ENCODE data around the gene NFATC1.

The NFATC1 gene

DNA sequence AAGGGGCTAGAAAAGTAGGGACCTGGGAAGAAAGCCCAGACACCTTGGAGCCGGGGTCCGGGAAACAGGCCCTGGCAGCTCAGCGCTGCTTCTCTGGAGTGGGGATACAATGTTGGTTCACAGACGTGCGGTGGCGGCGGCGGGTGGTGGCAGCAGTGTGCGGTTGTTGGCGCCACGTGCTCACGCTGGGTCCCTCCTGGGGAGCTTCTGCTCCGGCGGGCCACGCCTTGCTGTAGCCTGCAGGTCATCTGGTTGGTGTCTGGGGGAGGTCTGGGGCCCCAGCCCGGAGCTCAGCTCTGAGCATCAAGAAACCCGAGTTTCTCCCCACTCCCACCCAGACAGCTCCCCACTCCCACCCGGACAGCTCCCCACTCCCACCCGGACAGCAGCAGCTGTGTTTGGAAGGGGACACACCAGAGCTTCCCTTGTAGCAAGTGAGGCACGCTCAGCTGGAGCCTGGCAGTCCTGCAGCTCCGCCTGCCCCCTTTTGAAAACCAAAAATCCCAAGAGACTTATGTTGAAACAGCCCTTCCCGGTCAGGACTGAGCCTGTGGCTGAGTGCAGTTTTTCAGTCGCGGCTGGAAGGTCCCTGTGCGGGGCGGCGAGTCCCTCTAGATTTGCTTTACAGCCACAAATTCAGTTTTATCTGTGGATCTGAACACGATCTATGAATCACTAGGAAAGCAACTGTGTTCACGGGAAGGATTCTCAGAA, 46.9 kb downstream of the NFATC1 start:
- DNase-seq (ENCODE audit: low read depth): no peak
- H3K4me3 ChIP-seq (ENCODE audit: low read depth, low read length): no peak overlapping the region

DNA sequence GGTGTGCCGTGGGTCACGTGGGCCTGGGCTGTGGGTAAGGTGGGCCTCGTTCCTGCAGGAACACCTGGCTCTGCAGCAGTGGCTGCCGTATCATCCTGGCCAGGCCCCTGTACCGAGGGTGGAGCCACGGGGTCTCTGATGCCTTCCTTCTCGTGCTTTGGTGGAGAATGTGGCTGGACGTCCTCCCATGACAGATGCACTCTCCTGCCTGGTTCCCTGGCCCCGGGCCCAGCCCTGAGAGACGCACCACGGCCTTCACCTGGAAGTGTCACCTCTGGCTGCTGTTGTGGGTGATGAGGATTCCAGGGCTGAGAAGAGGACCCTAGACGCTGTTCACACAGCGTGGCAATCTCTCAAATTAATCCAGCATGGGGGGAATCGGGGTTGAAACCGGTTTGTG, 49.5 kb downstream of the NFATC1 start:
- TF ChIP-seq, protein P1, sequence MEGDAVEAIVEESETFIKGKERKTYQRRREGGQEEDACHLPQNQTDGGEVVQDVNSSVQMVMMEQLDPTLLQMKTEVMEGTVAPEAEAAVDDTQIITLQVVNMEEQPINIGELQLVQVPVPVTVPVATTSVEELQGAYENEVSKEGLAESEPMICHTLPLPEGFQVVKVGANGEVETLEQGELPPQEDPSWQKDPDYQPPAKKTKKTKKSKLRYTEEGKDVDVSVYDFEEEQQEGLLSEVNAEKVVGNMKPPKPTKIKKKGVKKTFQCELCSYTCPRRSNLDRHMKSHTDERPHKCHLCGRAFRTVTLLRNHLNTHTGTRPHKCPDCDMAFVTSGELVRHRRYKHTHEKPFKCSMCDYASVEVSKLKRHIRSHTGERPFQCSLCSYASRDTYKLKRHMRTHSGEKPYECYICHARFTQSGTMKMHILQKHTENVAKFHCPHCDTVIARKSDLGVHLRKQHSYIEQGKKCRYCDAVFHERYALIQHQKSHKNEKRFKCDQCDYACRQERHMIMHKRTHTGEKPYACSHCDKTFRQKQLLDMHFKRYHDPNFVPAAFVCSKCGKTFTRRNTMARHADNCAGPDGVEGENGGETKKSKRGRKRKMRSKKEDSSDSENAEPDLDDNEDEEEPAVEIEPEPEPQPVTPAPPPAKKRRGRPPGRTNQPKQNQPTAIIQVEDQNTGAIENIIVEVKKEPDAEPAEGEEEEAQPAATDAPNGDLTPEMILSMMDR (IDR thresholded peaks at IDR 0.05; ENCODE audit: control insufficient read depth, extremely low read depth, insufficient read depth): no peak
- H3K4me3 ChIP-seq (ENCODE audit: low read depth, low read length): no peak overlapping the region
- no peak for DNase-seq (ENCODE audit: low read depth)

More for the DNA sequence above, 46.9 kb downstream of the NFATC1 start:
- TF ChIP-seq, protein P1 (IDR thresholded peaks at IDR 0.05; ENCODE audit: control insufficient read depth, extremely low read depth, insufficient read depth): no peak

DNA sequence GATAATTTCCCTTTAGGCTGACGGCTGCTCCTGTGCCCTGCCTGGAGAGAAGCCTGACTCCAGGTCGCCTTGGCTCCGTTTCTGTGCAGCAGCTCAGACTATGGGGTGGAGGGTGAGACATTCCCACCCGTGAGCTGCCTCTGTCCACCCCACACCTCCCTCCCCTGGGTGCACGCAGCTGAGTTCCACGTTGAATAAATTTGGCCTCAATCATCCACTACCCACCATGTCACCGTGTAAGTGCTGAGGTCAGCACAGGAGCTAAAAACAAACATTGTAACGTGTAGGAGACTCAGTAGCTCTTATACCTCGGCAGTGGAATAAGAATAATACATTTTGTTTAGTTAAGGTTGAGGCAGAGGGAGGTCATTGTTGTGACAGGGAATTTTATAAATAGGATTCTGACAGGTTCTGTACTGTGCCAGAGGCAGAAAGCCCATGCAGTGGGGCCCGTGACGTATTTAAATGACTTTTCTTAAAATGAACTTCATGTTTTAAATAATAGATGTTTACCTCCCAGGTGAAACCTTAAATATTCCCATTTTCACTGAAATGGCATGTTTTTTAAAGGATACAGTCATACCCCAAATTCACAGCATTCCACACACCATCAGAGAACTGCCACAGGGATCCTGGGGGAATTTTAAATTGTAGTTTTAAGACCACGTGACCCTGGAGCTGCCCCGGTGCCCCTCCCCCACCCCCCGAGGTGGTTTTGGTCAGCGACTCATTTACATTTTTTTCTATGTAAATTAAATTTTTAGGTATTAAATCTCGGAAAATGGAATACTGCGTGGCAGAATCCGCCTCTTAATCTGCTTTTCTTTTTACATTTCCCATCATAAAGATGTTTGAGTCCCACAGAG, 50.2 kb downstream of the NFATC1 start:
- TF ChIP-seq, protein P1 (IDR thresholded peaks at IDR 0.05; ENCODE audit: control insufficient read depth, extremely low read depth, insufficient read depth): no peak
- DNase-seq (ENCODE audit: low read depth): no peak
- H3K4me3 ChIP-seq (ENCODE audit: low read depth, low read length): no peak overlapping the region

DNA sequence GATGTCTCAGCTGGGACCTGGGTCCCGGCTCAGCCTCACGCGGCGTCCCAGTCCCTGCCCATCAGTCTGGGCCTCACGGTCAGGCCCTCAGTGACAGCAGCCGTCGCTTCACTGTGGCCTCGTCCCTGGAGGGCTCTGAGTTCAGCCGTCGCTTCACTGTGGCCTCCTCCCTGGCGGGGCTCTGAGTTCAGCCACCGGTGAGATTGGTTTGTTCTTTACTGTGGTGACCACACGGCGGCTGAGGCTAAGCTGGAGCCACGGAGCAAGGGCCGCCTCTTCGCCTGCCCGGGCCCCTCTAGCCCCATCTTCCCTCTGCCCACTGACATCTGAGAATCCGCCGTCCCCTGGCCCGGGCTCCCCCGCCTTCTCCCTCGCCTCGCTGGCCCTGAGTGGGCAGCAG, 51.2 kb downstream of the NFATC1 start:
- DNase-seq (ENCODE audit: low read depth): no peak
- TF ChIP-seq, protein P1 (IDR thresholded peaks at IDR 0.05; ENCODE audit: control insufficient read depth, extremely low read depth, insufficient read depth): no peak
- H3K4me3 ChIP-seq (ENCODE audit: low read depth, low read length): no peak overlapping the region

DNA sequence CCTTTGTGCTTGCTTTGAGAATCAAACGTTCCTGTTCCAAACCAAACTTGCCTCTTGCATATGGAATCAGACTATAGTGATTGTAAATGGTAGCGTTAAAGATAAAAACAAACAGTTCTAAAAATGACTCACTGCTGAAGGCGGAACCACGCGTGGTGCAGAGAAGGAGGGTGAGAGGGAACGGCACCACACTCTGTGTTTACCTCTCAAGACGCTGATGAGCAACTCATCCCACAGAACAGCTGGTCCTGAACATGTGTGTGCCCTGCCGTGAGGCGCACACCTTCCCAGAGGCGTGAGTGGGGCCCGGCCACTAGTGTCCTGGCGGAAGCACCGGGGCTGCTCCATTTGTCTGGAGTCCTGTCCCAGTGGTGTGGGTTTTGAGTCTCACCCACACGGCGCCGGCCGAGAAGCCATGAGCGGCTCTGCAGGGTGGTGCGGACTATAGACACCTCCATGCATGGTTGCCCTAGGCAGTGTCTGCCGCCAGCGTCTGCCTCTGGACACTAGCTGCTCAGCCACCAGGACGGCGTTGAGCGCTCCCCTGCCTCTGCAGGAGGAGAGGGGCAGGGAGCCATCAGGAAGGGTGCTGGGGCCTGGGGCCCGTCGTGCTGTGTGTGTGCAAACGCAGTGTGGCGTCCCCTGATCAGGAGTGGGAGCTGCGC, 52.1 kb downstream of the NFATC1 start:
- no peak overlapping the region for H3K4me3 ChIP-seq (ENCODE audit: low read depth, low read length)
- no peak for DNase-seq (ENCODE audit: low read depth)
- TF ChIP-seq, protein P1 (IDR thresholded peaks at IDR 0.05; ENCODE audit: control insufficient read depth, extremely low read depth, insufficient read depth): no peak

DNA sequence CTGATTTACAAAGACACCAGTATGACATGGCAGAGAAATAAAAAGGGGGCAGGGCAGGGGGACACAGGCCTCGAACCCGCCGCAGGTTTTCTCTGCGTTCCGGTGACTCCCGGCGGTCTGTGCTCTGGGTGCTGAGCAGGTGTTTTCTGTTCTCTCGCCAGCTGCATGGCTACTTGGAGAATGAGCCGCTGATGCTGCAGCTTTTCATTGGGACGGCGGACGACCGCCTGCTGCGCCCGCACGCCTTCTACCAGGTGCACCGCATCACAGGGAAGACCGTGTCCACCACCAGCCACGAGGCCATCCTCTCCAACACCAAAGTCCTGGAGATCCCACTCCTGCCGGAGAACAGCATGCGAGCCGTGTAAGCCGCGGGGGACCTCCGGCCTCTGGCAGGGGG, 52.9 kb downstream of the NFATC1 start:
- TF ChIP-seq, protein P1 (IDR thresholded peaks at IDR 0.05; ENCODE audit: control insufficient read depth, extremely low read depth, insufficient read depth): no peak
- DNase-seq (ENCODE audit: low read depth): no peak
- H3K4me3 ChIP-seq (ENCODE audit: low read depth, low read length): no peak overlapping the region
